GM19240 (cell line): ENCODE data around the gene ZNF740.

Experiments used
- DNase-seq: peaks from one replicate; pipeline ENCODE4 v3.0.0; 2011; ENCODE audit warnings: low spot score; ENCODE audit not compliant: insufficient read length

ZNF740 gene

DNA sequence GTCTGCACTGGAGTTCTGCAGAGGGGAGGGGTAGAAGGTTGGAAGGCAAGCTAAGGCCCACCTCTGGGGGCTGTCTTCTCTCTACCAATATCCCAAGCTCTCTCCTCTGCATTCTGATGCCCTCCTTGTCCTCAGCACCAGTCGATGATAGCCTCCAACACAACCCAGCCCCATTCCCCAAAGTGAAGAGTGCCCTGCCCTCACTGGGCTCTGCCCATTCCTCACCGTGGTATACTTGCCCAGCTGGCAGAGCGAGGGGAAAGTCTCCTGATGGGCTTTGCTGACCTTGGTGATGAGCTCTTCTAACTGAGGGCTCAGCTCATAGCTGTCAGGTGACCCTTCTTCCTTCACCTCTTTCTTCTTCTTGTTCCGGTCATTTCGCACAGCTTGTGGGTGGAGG lies 33.7 kb downstream of the ZNF740 start:
- DNase-seq: no peak

GRCh38 chr12:53214687-53215455 lies 34.3 kb downstream of the ZNF740 start:
- DNase-seq: no peak

- DNase-seq: no peak
These were observed 35.0 kb downstream of the ZNF740 start for GRCh38 chr12:53215497-53215896.

DNA sequence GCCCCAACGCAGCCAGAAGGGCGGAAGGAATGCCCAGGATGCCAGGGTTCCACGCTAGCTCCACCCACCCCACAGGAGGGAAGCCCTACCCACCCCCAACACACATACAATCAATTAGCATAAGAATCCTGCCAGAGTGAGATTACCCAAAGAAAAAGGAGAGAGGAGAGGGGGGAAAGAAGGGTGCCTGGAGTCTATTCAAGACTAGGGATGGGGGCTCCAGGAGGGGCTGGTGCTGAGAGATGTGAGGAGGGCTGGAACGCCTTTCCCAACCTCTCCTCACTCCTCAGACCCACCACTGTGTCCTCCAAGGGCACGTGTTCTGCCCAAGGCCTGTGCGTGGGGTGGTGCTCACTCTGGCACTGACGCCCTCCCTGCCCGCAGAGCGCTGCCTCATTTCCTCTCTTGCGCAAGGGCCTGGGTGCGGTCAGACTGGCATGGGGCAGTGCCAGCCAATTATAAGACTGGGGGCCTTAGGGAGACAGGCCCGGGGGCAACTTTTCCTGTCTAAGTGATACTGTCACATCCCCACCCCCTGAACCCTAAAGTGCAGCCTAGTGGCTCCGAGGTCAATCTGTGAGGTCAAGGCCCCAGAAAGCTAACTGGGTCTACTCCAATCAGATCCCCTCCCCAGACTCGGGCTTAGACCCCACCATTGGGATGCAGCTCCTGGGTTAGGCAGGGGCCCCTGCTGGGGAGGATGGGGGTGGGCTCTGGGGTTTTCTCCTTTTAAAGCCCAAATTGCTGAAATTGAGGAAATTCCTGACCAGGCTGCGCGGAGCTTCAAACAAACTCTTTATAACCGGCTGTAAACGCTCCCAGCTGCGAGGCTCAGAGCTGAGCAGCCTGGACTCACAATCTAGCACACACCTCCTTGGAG lies 36.8 kb downstream of the ZNF740 start:
- DNase-seq: no peak

- DNase-seq: no peak
These were observed 37.4 kb downstream of the ZNF740 start for GRCh38 chr12:53217931-53218307.

DNA sequence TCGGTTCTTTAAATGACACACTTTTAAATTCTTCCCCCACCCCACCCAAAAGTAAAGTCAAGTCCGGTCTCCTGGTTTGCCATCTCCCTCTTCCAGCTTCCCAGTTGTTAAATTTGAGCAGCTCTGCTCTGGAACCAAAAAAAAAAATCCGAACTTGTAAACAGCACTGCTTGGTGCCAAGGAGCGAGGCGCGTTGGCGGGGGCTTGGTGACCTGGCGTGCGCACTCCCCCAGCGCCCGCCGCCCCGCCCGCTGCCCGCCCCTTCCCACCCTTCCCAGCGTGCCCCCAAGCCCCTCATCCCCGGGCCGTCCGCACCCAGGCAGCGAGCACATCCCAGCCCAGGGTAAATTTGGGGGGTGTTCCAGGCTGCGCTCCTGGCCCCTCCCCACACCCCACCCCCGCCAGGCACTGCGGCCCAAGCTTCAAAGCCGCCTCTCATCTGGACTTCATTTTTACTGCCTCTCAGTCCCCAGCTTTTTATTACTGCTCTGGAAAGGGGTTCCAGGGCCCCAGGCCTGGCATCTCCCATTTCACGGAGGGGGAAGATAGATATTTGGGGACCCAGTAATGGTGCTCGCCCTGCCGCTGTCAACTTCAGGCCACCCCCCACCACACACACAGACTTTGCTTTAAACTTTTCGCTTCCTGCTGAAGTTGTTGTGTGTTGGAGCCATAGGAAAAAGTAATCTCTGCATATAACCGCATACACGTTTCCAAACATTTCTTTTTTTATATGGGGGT lies 38.2 kb downstream of the ZNF740 start:
- DNase-seq: no peak

DNA sequence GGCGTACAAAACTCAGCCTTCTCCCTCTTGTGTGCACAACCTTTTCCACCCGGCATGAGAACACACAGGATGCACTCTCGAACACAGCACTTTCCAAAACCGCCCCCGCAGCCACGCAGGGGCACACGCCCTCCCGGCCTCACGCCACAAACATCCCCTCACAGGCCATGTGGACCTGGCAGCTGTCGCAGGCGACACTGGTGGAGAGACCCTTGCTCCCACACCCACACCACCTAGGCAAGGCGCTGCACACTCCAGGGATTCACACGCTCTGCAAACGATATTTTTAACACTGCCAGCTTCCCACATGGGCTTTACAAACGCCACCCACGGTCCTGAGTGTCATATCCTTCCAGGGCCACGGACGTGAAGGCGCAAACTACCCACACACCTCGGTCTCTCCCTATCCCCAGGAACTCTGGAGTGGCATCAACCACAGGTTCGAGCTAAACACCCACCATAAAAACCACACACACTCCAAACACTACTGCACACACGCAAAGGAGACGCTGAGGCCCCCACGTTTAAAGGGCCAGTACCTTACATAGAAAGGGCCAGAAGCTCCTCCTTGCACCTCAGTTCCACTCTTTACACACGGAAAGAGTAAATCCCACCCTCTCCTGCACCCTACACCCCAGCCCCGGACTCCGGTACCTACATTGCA lies 38.9 kb downstream of the ZNF740 start:
- peak; percentile 46 for DNase-seq

- DNase-seq: peak; percentile 66
These were observed 39.6 kb downstream of the ZNF740 start for GRCh38 chr12:53219956-53220693.

DNA sequence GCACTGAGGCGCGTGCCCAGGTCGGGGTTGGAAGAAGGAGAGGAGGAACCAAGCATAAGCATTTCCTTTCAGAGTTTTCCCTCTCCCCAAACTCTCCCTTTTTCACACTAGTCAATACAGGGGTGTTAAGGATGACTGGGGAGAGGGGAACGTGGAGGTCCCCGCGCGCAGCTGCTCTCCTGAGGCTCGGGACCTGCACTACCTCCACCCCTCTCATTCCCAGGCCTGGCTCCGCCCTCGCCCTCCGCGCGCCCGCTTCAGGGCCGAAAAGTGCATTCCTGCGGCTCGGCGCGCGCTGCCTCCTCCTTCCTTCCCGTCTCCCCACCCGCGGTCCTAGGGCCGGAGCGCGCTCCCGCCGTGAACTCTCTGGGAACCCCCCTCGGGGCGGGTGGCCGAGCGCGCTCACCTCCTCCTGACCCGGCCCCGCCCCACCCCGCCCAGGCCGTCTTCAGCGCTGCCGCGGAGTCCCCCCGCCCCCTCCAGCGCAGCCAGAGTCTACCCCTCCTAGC lies 40.2 kb downstream of the ZNF740 start:
- peak; percentile 84 for DNase-seq

DNA sequence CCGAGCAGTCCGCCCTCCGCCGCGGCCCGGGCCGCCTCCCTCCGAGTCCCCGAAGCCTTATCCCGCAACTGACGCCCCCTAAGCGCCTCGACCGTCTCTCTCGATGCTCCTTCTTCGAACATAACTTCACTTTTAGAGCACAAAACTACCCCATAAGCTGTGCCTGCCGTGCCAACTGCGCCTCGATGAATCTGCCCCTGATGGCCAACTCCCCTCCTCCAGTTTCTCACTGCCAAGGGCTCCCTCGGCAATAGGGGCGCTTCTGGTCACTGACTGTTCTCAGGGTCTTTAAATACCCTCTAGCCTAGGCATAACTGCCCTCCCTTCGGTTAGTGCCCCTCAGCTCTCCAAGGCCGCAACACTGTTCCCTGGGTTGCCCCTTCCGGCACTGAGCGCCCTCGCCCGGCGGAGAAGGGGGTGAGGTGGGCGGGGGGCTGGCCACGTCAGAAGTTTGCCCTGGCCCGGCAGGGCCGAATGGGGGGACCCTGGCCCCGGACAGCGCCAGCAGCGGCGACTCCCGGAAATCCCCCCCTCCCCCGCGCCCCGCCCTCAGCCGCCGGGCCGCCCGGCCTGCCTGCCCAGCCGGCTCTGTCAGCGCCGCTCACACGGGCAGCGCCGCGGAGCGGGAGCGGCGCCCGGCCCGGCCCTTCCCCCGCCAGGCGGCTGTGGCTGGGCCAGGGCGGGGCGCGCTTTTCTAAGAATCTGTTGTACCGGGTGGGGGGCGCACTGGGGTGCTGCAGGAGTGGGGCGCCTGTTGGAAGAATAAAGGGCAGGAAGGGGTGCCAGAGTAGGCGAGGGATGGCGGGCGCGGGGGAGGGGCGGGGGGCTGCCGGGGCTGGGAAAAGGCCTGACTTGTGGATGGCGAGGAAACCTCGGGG lies 40.9 kb downstream of the ZNF740 start:
- no peak for DNase-seq

DNA sequence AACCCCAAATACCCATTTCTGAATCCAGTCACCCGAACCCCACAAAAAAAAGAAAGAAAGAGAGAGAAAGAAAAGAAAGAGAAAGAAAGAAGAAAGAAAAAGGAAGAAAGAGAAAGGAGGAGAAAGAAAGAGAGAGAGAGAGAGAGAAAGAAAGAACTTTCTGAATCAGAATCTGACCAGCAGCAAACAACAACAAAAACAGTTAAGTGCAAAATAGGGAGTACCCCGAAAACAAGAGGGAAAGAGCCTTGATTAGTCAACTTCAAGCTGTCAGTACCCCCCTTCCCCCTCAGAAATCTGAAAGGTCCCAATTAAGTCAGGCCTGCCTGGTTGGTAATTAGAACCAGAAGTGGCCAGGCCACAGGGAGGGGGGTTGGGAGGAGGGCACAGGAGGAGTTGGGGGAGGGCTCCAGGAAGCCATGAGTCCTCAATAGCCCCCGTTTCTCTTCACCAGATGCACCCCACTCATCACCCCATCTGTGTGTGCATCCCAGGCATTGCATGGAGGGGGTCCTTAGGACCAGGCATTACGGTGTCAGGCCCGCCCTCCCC lies 41.7 kb downstream of the ZNF740 start:
- no peak for DNase-seq

DNA sequence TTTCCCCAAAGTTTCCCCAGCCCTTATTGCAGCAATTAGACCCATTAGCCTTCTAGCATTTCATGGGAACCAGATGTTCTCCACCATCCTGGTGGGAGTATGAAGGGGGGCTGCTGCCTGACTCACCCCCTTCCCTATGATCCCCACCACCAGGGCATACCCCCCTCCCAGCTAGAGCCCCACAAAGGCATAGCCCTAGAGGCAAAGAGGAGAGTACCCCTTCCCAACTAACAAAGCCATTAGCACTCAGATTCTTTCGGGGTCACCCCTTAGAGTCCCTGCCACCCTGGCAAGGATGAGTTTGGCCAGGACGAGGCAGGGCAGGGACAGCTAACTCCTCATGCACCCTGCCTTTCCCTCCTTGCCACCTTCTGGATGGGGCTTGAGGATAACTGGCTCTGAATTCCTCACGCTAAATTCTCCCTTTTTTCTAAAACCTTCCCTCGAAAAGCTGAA lies 42.3 kb downstream of the ZNF740 start:
- no peak for DNase-seq

DNA sequence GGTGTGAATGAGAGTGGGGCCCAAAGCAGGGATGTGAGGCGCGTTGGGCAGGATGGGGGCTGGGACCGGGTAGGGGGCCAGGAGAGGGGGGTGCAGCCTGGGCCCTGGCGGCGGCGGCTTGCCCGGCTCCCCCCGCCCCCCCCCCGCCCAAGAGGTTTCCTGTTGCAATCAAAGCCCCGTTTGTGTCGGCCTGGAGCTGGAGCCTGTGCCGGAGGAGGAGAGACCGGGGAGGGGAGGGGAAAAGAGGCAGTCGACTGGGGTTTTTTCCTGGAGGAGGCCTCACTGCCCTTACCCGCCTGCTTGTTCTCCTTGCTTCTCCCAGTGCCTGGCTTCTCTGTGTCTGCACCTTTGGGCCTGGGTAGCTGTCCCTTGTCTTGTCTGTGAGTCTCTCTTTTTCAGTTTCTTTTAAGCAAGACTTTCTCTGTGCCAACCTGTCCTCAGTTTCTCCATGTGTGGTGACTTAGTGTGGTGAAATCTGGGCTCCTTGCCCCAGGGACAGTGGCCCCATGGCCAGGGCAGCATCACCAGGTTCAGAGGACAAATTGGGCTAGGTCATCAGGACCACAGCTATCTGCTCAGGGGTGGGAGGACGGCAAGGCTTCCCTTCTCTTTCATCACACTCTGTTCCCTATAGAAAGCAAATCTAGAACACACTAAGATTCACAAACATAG lies 43.0 kb downstream of the ZNF740 start:
- DNase-seq: no peak

- no peak for DNase-seq
These were observed 43.8 kb downstream of the ZNF740 start for GRCh38 chr12:53224061-53224896.

DNA sequence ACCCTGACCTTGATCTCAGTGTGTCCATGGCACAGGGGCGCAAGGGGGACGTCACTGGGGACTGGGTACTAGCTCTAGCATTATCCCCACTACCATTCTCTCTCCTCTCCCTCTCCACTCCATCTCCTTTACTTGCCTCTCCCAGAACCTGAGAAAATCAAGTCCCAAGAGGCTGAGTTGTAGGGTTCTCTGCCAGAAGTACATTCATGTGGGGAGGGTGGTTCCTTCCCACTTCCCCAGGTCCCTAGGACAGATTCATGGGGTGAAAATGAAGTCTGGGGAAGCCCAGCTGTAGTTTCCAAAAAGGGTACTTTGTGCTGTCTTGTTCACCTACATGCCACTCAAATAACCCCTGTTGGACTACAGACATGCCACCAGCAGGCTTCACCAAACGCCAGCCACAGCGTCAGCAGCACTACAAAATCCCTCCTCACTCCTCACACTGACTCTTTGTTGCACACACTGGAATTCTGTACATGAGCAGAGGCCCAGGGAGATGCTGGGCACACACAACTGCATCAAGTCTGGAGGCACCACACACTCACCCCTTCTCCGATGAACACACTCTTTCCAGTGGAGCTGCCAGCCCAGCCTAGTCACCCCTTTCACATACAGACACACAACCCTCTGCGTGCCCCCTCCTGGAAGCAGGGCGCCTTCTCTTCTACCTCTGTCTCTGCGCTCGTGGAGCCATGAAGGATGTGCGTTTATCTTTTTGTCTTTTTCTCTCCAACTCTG lies 44.5 kb downstream of the ZNF740 start:
- no peak for DNase-seq

DNA sequence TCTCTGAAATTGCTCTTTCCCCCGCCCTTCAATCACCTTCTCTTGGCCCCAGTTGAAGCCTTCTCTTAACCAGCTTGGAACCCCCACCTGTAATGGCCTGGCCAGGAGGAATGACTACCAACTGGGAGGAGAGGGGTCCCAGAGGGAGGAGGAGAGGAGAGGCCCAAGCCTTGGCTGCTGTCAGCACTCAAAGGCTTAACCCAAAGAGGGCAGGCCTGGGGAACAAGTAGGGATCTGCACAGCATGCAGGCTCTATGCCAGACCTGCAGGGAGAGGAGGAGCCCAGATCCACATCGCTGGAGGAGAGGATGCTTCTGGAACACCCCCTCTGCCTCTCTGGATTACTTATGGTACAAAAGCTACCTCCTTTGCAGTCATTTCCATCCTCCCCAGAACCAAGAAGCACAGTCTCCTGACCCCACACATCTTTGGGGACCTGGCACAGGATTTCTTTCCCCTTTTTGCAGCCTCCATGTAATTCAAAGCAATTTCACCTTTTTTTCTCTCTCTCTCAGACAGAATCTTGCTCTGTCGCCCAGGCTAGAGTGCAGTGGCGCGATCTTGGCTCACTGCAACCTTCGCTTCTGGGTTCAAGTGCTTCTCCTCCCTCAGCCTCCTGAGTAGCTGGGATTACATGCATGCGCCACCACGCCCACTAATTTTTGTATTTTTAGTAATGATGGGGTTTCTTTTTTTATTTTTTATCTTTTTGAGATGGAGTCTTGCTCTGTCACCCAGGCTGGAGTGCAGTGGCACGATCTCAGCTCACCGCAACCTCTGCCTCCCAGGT lies 45.3 kb downstream of the ZNF740 start:
- DNase-seq: no peak
